CD4-positive, alpha-beta T cell (primary cell): Measurements from ENCODE around the gene RAVER1. TPM values are rescaled to one million over a fixed set of nuclear protein-coding genes. Genes with fewer than 3 reads are reported as not detected.

Experiments used
- ATAC-seq: fragments of 200-7000 bp; cut with Tn5 transposase; one replicate; pipeline ENCODE4 v1.10.0; 2022; ENCODE audit warnings: mild to moderate bottlenecking; ENCODE audit not compliant: poor library complexity
- CTCF ChIA-PET: fragments of 350-600 bp; sonication (Branson Sonifier 250); formaldehyde crosslinking; loops from one replicate; lab custom pipeline; 2021; ENCODE audit warnings: antibody characterized with exemption, inconsistent platforms; lab: Charles Lee
- POLR2A ChIA-PET: fragments of 350-600 bp; sonication (Branson Sonifier 250); formaldehyde crosslinking; loops from one replicate; lab custom pipeline; 2021; ENCODE audit warnings: antibody characterized with exemption, inconsistent platforms; lab: Charles Lee
- DNase-seq, 14 experiments: peaks; one replicate each; pipeline ENCODE4 v3.0.0-alpha.2; 2013 to 2020; ENCODE audit warnings: mixed read lengths in 2 of 14
- H3K27ac ChIP-seq, 2 donors: one replicate each; pipeline versions ENCODE4 v1.5.1 to v1.7.0; 2013; ENCODE audit warnings: low read length in 2 of 2, low read depth in 1 of 2, mild to moderate bottlenecking in 1 of 2
- H3K27me3 ChIP-seq, 2 experiments: 1 replicate in 1 of 2; 2 replicates in 1 of 2; pipeline versions ENCODE4 v1.6.1 to v1.7.0; 2013; ENCODE audit warnings: low read length in 2 of 2, control low read depth in 1 of 2, mild to moderate bottlenecking in 1 of 2, moderate library complexity in 1 of 2; ENCODE audit not compliant: insufficient read depth in 2 of 2, control insufficient read depth in 1 of 2
- H3K36me3 ChIP-seq: one replicate; pipeline ENCODE4 v1.6.1; 2013; ENCODE audit warnings: low read length, control low read depth; ENCODE audit not compliant: insufficient read depth
- H3K4me1 ChIP-seq: one replicate; pipeline ENCODE4 v1.6.1; 2013; ENCODE audit warnings: low read length, control low read depth; ENCODE audit not compliant: insufficient read depth
- H3K4me3 ChIP-seq: one replicate; pipeline ENCODE4 v1.5.1; 2013; ENCODE audit warnings: mild to moderate bottlenecking, low read length, moderate library complexity
- H3K9me3 ChIP-seq, 2 experiments: 1 replicate in 1 of 2; 2 replicates in 1 of 2; pipeline versions ENCODE4 v1.6.1 to v1.7.0; 2013; ENCODE audit warnings: low read length in 2 of 2, mild to moderate bottlenecking in 2 of 2, control low read depth in 1 of 2, moderate library complexity in 1 of 2; ENCODE audit not compliant: control insufficient read depth in 1 of 2, insufficient read depth in 1 of 2
- H3K27ac Mint-ChIP-seq: one replicate; pipeline ENCODE4 v1.8.0; 2020; ENCODE audit warnings: mixed read lengths
- H3K27me3 Mint-ChIP-seq: one replicate; pipeline ENCODE4 v1.8.0; 2021; ENCODE audit warnings: mixed read lengths
- H3K36me3 Mint-ChIP-seq: one replicate; pipeline ENCODE4 v1.8.0; 2021; ENCODE audit warnings: low read depth, mixed read lengths
- H3K4me1 Mint-ChIP-seq: one replicate; pipeline ENCODE4 v1.8.0; 2021; ENCODE audit warnings: low read depth, mixed read lengths
- H3K4me3 Mint-ChIP-seq: one replicate; pipeline ENCODE4 v1.8.0; 2020; ENCODE audit warnings: mild to moderate bottlenecking, mixed read lengths
- H3K9me3 Mint-ChIP-seq: one replicate; pipeline ENCODE4 v1.8.0; 2020; ENCODE audit warnings: mixed read lengths
- CTCF ChIP-seq: fragments of 200-600 bp; IDR thresholded peaks from one replicate; pipeline ENCODE4 v1.8.0; 2022; ENCODE audit warnings: antibody characterized with exemption, mild to moderate bottlenecking
- intact Hi-C, 2 experiments: fragments of 100-400 bp; cut with DNase I in 1 of 2; cut with micrococcal nuclease in 1 of 2; formaldehyde crosslinking; loops; one replicate each; pipeline versions ENCODE4 v1.15.1 to v1.9.0; 2023 to 2025; cut with DNase I, micrococcal nuclease
- total RNA-seq, 174 experiments: library from RNA in 2 of 174; stranded (reverse) in 2 of 174; gene quantifications; one replicate each; pipeline ENCODE4 v1.2.3 and lab custom pipeline; 2021 to 2026

RAVER1 gene
- total RNA-seq, 2 experiments from 2014 or later, result 20.5 to 21.3 TPM

- H3K9me3 ChIP-seq, result no peaks in the 10 kb centered on the region
- POLR2A ChIA-PET, result interaction anchor here (1.0 to 1.2 kb wide), 2 partner anchors 16 to 63 kb away, joined by 3 to 4 read pairs; partner anchors contain the start of genes RAVER1 and TYK2
- Mint-ChIP-seq H3K4me3 (no peak overlapping the region), H3K4me1 (peaks cover 17% of the 10 kb centered on the region), H3K9me3 (no peaks in the 10 kb centered on the region), H3K27me3 (no peaks in the 10 kb centered on the region), H3K36me3 (peaks cover 59% of the 10 kb centered on the region), H3K27ac (no peak overlapping the region)
- CTCF ChIA-PET, result interaction anchor here (0.6 kb wide), 1 partner anchor 8 kb away, joined by 3 read pairs; no protein-coding TSS in a partner anchor
- peaks cover 57% of the 10 kb centered on the region for H3K36me3 ChIP-seq
- H3K27me3 ChIP-seq, result no peaks in the 10 kb centered on the region
- peaks cover 19% of the 10 kb centered on the region for H3K4me1 ChIP-seq
- no peak overlapping the region for H3K4me3 ChIP-seq
- H3K27ac ChIP-seq, result no peak overlapping the region
- no peak for TF ChIP-seq CTCF
- DNase-seq (peak in 1 of 14 experiments; percentile 19), ATAC-seq (no peak)
- intact Hi-C loops, result loop anchor here in 1 of 2 experiments (5.0 kb wide), 2 partner anchors 46 to 64 kb away; partner anchors contain the start of genes ICAM1 and TYK2
Observed at GRCh38 chr19:10317857-10318462, 15.4 kb downstream of the RAVER1 start.

GRCh38 chr19:10317045-10317856 lies 16.1 kb downstream of the RAVER1 start:
- H3K9me3 Mint-ChIP-seq, result no peaks in the 10 kb centered on the region
- Histone ChIP-seq H3K27me3 (no peaks in the 10 kb centered on the region), H3K27ac (no peak overlapping the region), H3K4me3 (no peak overlapping the region), H3K4me1 (peaks cover 19% of the 10 kb centered on the region), H3K36me3 (peaks cover 50% of the 10 kb centered on the region), H3K9me3 (no peaks in the 10 kb centered on the region)
- peak in 1 of 14 experiments; percentile 12 for DNase-seq
- ChIA-PET CTCF (interaction anchor here (0.6 kb wide), 1 partner anchor 9 kb away, joined by 3 read pairs; no protein-coding TSS in a partner anchor), POLR2A (interaction anchor here (1.2 kb wide), 1 partner anchor 16 kb away, joined by 4 read pairs; the partner anchor contains the start of gene RAVER1)
- intact Hi-C loops, result loop anchor here in 1 of 2 experiments (5.0 kb wide), 2 partner anchors 45 to 65 kb away; partner anchors contain the start of genes ICAM1 and TYK2
- no peak overlapping the region for H3K27ac Mint-ChIP-seq
- peaks cover 17% of the 10 kb centered on the region for H3K4me1 Mint-ChIP-seq
- H3K27me3 Mint-ChIP-seq, result no peaks in the 10 kb centered on the region
- no peak for TF ChIP-seq CTCF
- no peak for ATAC-seq
- peak overlapping the region; percentile 15 for H3K4me3 Mint-ChIP-seq
- peaks cover 55% of the 10 kb centered on the region for H3K36me3 Mint-ChIP-seq

DNA sequence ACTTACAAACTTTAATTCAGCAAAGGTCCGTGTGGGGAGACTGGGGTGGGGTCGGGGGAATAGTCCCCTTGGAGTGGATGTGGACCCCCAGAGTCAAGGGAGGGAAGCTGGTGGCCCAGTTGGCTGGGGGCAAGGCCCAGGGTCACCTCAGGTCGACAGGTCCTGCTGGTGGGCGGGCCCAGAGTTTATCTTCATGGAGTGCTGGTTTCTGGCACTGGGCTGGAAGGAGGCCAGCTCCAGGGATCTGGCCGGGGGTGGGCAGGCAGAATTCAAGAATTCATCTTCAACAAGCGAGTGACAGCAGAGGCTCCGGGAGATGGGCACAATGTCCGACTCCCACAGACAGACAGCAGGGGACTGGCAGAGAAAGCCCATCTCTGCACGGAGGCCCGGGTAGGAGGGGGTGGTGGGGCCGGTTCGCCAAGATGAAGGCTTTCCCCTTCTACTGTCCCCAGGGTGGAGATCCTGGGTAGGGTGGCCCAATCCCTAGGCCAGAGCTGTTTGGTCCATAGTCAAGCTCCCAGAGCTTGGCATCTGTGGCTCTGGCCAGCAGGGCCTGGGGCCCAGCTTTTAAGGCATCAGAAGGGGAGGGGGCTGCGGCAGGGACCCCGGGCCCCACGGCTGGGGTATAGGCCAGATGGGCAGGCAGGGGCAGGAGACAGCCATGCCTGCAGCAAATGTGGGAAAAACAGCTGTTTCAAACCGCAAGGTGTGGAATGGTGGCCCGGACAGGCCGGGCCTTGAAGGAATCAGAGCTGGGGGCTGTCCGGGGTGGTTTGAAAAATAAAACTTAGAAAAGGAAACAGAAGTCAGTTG lies 16.9 kb downstream of the RAVER1 start:
- ATAC-seq, result no peak

More for the DNA sequence above, 16.9 kb downstream of the RAVER1 start:
- POLR2A ChIA-PET, result interaction anchor here (0.7 to 2.3 kb wide), 3 partner anchors 17 to 47 kb away, joined by 3 to 8 read pairs (median 4); partner anchors contain the start of gene RAVER1
- peak overlapping the region; percentile 79 for H3K4me3 ChIP-seq
- peak overlapping the region; percentile 72 for H3K4me3 Mint-ChIP-seq
- H3K27me3 Mint-ChIP-seq, result no peaks in the 10 kb centered on the region
- peaks cover 19% of the 10 kb centered on the region for H3K4me1 ChIP-seq
- no peaks in the 10 kb centered on the region for H3K9me3 Mint-ChIP-seq
- peak overlapping the region; percentile 70 for H3K27ac Mint-ChIP-seq
- H3K36me3 Mint-ChIP-seq, result peaks cover 47% of the 10 kb centered on the region
- H3K4me1 Mint-ChIP-seq, result peaks cover 17% of the 10 kb centered on the region
- H3K27ac ChIP-seq, result peak overlapping the region in 1 of 2 donors; percentile 35
- no peaks in the 10 kb centered on the region for H3K27me3 ChIP-seq
- H3K36me3 ChIP-seq, result peaks cover 42% of the 10 kb centered on the region
- no peaks in the 10 kb centered on the region for H3K9me3 ChIP-seq
- intact Hi-C loops, result loop anchor here in 1 of 2 experiments (5.0 kb wide), 2 partner anchors 44 to 66 kb away; partner anchors contain the start of genes ICAM1 and TYK2
- TF ChIP-seq CTCF, result no peak
- CTCF ChIA-PET, result no interaction called here
- DNase-seq, result no peak
